Measurements from ENCODE around the gene NUMB. TPM values are rescaled to one million over a fixed set of nuclear protein-coding genes. Genes with fewer than 3 reads are reported as not detected.

The NUMB gene
- total RNA-seq, 4 donors from 2014 or later: 27.7 to 52.8 (median 34.2) TPM

DNA sequence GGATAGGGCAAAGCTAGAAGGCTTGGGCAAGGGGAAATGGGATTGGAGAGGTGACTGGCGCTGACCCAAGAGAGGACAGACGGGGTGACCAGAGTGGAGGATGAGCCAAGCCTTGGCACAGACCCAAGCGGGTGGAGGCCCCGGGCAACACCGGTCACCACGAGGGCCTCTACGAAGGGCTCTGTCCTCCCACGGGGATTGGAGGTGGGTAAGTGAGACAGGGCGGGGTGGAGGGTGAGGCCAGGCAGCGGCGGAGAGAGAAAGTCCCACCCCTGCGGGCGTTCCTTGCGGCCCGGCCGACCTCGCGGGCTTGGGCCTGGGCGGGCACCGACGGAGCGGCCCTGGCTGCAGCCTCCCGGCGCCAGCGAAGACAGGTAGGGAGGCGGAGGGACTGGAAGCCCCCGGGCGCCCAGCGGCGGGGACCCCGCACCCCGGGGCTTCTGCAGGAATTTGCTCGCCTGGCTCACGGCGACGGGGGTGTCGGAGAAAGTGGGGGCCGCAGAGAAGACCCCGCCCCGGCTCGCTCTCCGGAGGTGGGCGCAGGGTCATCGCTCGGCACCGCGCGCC lies 221.0 kb downstream of the NUMB start, which contains the start of gene PAPLN:
Gene PAPLN, plus strand, starts transcription at position 288 of the 567 bp plus-strand sequence. CDS start 2,273 bp downstream, outside the sequence.
- peak within 1 kb of the TSS; percentile 49 to 75 (median 58) for H3K4me3 ChIP-seq
- intact Hi-C loops (cut with DNase I): no loop called here
- WGBS, 2 donors: 3 to 7% methylated on average over 15 to 17 of the region's 48 CpGs
- peaks cover 43 to 59% (median 48%) of the 10 kb centered on the region in 3 donors for H3K4me1 ChIP-seq
- peaks cover 0 to 76% (median 0%) of the 10 kb centered on the region in 4 donors for H3K27me3 ChIP-seq
- no peaks in the 10 kb centered on the region for H3K9me3 ChIP-seq
- no peak for TF ChIP-seq POLR2A (IDR thresholded peaks at IDR 0.05)
- TF ChIP-seq, protein P1, sequence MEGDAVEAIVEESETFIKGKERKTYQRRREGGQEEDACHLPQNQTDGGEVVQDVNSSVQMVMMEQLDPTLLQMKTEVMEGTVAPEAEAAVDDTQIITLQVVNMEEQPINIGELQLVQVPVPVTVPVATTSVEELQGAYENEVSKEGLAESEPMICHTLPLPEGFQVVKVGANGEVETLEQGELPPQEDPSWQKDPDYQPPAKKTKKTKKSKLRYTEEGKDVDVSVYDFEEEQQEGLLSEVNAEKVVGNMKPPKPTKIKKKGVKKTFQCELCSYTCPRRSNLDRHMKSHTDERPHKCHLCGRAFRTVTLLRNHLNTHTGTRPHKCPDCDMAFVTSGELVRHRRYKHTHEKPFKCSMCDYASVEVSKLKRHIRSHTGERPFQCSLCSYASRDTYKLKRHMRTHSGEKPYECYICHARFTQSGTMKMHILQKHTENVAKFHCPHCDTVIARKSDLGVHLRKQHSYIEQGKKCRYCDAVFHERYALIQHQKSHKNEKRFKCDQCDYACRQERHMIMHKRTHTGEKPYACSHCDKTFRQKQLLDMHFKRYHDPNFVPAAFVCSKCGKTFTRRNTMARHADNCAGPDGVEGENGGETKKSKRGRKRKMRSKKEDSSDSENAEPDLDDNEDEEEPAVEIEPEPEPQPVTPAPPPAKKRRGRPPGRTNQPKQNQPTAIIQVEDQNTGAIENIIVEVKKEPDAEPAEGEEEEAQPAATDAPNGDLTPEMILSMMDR (IDR thresholded peaks at IDR 0.05): no peak
- no peaks in the 10 kb centered on the region for H3K36me3 ChIP-seq
- DNase-seq: no peak
- H3K27ac ChIP-seq: peak within 1 kb of the TSS; percentile 29 to 80 (median 54)

DNA sequence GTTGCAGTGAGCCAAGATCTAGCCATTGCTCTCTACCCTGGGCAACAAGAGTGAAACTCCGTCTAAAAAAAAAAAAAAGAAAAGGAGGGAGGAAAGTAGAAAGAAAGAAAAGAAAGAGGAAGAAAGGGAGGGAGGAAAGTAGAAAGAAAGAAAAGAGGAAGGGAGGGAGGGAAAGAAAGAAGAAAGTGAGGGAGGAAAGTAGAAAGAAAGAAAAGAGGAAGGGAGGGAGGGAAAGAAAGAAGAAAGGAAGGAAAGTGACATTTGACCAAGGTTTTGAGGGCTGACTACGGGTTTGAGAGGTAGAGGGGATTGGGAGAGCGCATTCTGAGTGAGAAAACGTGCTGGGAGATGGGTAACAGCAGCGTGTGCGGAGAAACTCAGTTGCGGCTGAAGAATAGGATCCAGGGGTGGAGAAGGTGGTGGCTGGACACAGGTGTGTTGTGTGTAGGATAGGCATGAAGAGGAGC lies 221.6 kb downstream of the NUMB start:
- intact Hi-C loops (cut with DNase I): no loop called here
- Histone ChIP-seq H3K27ac (no peak overlapping the region), H3K4me1 (peaks cover 38 to 58% (median 43%) of the 10 kb centered on the region in 3 donors), H3K27me3 (peaks cover 0 to 76% (median 0%) of the 10 kb centered on the region in 4 donors), H3K36me3 (no peaks in the 10 kb centered on the region), H3K9me3 (no peaks in the 10 kb centered on the region), H3K4me3 (peak overlapping the region in 2 of 4 donors; percentile 67 to 75)
- DNase-seq: no peak
- 54 to 66% methylated on average over 6 to 7 of the region's 7 CpGs for WGBS, 2 donors
- TF ChIP-seq, protein P1 (IDR thresholded peaks at IDR 0.05): no peak
- no peak for TF ChIP-seq POLR2A (IDR thresholded peaks at IDR 0.05)

- no peaks in the 10 kb centered on the region for H3K9me3 ChIP-seq
- peaks cover 36 to 52% (median 37%) of the 10 kb centered on the region in 3 donors for H3K4me1 ChIP-seq
- H3K4me3 ChIP-seq: no peak overlapping the region
- no peak for DNase-seq
- intact Hi-C loops (cut with DNase I): no loop called here
- peaks cover 0 to 74% (median 0%) of the 10 kb centered on the region in 4 donors for H3K27me3 ChIP-seq
- no peaks in the 10 kb centered on the region for H3K36me3 ChIP-seq
- no peak overlapping the region for H3K27ac ChIP-seq
- TF ChIP-seq, protein P1 (IDR thresholded peaks at IDR 0.05): no peak
- no peak for TF ChIP-seq POLR2A (IDR thresholded peaks at IDR 0.05)
- 60 to 66% methylated on average over 10 to 11 of the region's 11 CpGs for WGBS, 2 donors
These were observed 222.2 kb downstream of the NUMB start for GRCh38 chr14:73236157-73236556.

GRCh38 chr14:73235531-73236155 lies 222.7 kb downstream of the NUMB start:
- no peaks in the 10 kb centered on the region for H3K36me3 ChIP-seq
- intact Hi-C loops (cut with DNase I): no loop called here
- peaks cover 31 to 47% (median 32%) of the 10 kb centered on the region in 3 donors for H3K4me1 ChIP-seq
- H3K4me3 ChIP-seq: no peak overlapping the region
- peaks cover 0 to 69% (median 0%) of the 10 kb centered on the region in 4 donors for H3K27me3 ChIP-seq
- WGBS, 2 donors: 50 to 63% methylated on average over 3 of the region's 6 CpGs
- DNase-seq: no peak
- no peak overlapping the region for H3K27ac ChIP-seq
- TF ChIP-seq POLR2A (IDR thresholded peaks at IDR 0.05): no peak
- TF ChIP-seq, protein P1 (IDR thresholded peaks at IDR 0.05): no peak
- H3K9me3 ChIP-seq: no peaks in the 10 kb centered on the region
